ENCODE measurements around the gene MRPL10.

MRPL10 gene

DNA sequence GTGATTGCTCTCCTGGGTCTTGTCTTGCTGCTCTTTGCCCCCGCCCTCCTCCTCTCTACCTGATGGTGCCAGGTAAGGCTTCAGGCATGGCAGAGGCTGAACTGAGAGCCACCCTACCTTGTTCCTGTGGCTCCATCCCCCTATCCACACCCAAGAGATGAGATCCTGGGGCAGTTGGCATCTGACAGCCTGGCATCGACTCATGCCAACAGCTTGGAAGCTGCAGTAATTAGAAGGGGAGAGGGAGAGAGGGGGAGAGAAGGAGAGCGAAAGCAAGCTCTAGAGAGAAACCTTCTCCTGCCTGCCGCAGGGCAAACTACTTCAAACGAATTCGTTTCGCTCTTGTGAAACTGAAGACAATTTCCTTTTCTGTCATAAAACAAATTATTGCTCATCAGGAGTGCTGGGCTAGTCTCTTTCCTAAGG is 33.5 kb upstream of the MRPL10 start:
- Histone ChIP-seq H3K27me3 (peaks cover 56% of the 10 kb centered on the region), H3K4me3 (ENCODE audit: low read depth in 1 of 2, low read length in 1 of 2) (no peak overlapping the region), H3K27ac (no peak overlapping the region), H3K4me1 (ENCODE audit: control insufficient read depth in 1 of 2, insufficient read depth in 1 of 2, low read depth in 1 of 2, low read length in 1 of 2) (no peaks in the 10 kb centered on the region), H3K9me3 (no peaks in the 10 kb centered on the region), H3K36me3 (no peaks in the 10 kb centered on the region)
- TF ChIP-seq, protein P1, sequence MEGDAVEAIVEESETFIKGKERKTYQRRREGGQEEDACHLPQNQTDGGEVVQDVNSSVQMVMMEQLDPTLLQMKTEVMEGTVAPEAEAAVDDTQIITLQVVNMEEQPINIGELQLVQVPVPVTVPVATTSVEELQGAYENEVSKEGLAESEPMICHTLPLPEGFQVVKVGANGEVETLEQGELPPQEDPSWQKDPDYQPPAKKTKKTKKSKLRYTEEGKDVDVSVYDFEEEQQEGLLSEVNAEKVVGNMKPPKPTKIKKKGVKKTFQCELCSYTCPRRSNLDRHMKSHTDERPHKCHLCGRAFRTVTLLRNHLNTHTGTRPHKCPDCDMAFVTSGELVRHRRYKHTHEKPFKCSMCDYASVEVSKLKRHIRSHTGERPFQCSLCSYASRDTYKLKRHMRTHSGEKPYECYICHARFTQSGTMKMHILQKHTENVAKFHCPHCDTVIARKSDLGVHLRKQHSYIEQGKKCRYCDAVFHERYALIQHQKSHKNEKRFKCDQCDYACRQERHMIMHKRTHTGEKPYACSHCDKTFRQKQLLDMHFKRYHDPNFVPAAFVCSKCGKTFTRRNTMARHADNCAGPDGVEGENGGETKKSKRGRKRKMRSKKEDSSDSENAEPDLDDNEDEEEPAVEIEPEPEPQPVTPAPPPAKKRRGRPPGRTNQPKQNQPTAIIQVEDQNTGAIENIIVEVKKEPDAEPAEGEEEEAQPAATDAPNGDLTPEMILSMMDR (IDR thresholded peaks at IDR 0.05) = no peak

DNA sequence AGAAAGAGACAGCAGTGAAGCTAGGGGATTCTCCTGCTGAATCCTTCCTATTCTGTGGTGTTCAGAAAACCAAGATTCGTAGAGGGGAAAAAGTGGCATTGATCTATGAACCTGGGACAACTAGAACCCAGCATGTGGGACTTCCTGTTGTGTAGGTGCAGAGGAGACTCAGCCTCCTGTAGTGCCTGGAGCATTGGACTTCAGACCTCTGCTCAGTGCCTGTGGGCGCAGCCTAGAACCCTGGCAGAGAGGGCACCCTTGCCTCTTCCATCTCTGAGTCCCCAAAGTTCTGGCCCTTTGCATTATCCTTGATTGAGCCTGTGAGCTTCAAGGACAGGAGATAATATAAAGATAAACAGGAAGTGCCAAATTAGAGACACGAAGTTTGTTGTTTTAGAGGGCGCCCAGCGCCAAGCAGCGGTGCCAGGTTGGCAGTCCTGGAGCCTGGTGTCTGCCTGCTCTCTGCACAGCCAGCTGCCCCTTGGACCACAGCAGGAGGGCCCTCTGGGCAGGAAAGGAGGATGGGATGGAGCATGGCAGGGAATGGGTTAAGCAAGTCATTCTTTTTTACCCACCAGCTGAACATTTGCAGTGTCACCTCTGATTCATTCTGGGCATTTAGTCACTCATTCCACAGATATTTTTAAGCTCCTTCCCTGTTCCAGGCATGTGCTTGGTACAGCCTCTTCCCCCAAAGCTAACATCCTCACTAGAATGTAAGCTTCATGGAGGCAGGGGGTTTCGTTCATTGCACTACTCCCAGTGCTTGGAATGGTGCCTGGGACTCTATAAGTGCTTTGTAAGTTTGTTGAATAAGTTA is 31.5 kb upstream of the MRPL10 start:
- Histone ChIP-seq H3K4me1 (ENCODE audit: control insufficient read depth in 1 of 2, insufficient read depth in 1 of 2, low read depth in 1 of 2, low read length in 1 of 2) (no peaks in the 10 kb centered on the region), H3K9me3 (no peaks in the 10 kb centered on the region), H3K27ac (no peak overlapping the region), H3K27me3 (peaks cover 54% of the 10 kb centered on the region), H3K4me3 (ENCODE audit: low read depth in 1 of 2, low read length in 1 of 2) (no peak overlapping the region), H3K36me3 (no peaks in the 10 kb centered on the region)
- TF ChIP-seq, protein P1 (IDR thresholded peaks at IDR 0.05) = no peak

DNA sequence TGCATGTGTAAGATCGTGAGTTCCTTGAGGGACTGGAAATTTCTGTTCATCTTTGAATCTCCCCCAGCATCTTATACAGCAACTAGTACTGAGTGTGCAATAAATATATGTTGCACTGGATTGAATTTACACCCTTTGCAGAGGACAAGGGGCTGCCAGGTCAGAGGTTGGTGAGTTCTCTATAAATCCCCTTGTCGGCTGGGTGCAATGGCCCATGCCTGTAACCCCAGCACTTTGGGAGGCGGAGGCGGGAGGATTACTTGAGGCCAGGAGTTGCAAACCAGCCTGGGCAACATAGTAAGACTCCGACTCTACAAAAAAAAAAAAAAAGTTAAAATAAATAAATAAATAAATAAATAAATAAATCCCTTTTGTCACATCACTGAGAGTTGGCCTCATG is 29.0 kb upstream of the MRPL10 start:
- Histone ChIP-seq H3K9me3 (no peaks in the 10 kb centered on the region), H3K36me3 (no peaks in the 10 kb centered on the region), H3K4me3 (ENCODE audit: low read depth in 1 of 2, low read length in 1 of 2) (no peak overlapping the region), H3K4me1 (ENCODE audit: control insufficient read depth in 1 of 2, insufficient read depth in 1 of 2, low read depth in 1 of 2, low read length in 1 of 2) (no peaks in the 10 kb centered on the region), H3K27ac (no peak overlapping the region), H3K27me3 (peaks cover 58% of the 10 kb centered on the region)
- TF ChIP-seq, protein P1 (IDR thresholded peaks at IDR 0.05) = no peak

DNA sequence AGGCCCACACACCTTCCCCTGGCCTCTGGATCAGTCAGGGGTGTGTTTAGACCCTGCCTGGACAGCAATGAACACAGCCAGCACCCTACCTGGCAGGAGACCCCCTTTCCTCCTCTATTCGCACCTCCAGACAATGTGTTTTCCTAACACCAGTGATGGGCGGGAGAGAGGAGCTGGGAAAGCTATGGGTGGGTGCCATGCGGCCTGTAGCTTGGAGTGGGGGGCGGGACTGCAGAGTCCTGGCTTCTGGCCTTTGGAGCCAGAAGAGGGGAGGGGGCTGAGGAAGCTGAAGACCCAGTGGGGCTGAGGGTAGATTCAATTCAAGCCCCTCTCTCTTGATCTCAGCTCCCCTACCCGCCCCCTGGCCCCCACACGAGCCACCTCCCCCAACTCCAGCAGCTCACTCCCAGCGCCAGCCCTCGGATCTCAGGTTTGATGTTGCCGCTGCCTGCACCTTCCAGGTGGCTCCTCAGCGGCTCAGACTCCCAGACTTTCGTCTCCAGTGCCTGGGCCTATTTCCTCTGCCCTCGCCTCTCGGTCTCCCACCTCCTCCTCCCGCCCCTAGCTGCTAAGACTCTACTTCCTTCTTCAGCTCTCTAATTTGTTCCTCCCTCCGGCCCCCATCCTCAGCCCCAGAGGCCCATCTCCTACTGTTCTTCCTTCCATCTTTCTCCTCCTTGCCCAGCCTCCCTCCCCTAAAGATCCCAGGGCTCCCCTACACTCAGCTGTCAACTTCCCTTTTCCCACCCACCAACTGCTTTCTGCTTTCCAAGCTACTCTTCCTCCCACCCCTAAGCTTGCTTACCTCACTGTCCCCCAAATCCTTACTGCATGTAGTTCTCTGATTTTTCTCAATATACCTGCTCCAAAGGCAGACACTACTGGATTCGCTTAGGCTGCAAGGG is 26.5 kb upstream of the MRPL10 start:
- Histone ChIP-seq H3K36me3 (no peaks in the 10 kb centered on the region), H3K27me3 (peaks cover 72% of the 10 kb centered on the region), H3K4me1 (ENCODE audit: control insufficient read depth in 1 of 2, insufficient read depth in 1 of 2, low read depth in 1 of 2, low read length in 1 of 2) (no peaks in the 10 kb centered on the region), H3K9me3 (no peaks in the 10 kb centered on the region), H3K4me3 (ENCODE audit: low read depth in 1 of 2, low read length in 1 of 2) (no peak overlapping the region), H3K27ac (no peak overlapping the region)
- TF ChIP-seq, protein P1 (IDR thresholded peaks at IDR 0.05) = no peak

DNA sequence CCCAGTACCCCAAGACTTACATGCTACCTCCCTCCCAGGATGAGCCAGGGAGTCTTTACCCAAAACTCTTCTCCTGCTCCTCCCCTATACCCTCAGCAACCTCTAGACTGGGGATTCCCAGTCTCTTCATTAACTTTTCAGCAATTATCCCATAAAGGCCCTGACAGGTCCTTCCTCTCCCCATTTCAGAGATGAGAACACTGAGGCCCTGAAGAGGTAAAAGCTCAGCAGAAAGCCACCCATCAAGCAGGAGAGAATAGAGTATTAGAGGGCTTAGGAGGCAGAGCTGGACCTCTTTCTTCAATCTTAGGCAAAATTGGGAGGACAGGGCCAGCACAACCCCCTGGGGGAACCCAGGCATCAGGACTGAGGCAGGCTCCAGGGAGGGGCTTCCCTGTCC is 25.5 kb upstream of the MRPL10 start:
- TF ChIP-seq, protein P1 (IDR thresholded peaks at IDR 0.05) = no peak
- Histone ChIP-seq H3K9me3 (no peaks in the 10 kb centered on the region), H3K36me3 (no peaks in the 10 kb centered on the region), H3K27ac (no peak overlapping the region), H3K4me3 (ENCODE audit: low read depth in 1 of 2, low read length in 1 of 2) (no peak overlapping the region), H3K4me1 (ENCODE audit: control insufficient read depth in 1 of 2, insufficient read depth in 1 of 2, low read depth in 1 of 2, low read length in 1 of 2) (no peaks in the 10 kb centered on the region), H3K27me3 (peaks cover 81% of the 10 kb centered on the region)
